RPMI8226 (cell line): Measurements from ENCODE around the gene YWHAH.

Source experiments
- DNase-seq: peaks from one replicate; pipeline ENCODE4 v3.0.0-alpha.2; 2015

YWHAH gene

GRCh38 chr22:31923747-31924146 lies 20.6 kb upstream of the YWHAH start:
- DNase-seq, result no peak

- no peak for DNase-seq
Measured at GRCh38 chr22:31925056-31925455, 19.3 kb upstream of the YWHAH start.

- no peak for DNase-seq
Measured at GRCh38 chr22:31926024-31926423, 18.3 kb upstream of the YWHAH start.

DNA sequence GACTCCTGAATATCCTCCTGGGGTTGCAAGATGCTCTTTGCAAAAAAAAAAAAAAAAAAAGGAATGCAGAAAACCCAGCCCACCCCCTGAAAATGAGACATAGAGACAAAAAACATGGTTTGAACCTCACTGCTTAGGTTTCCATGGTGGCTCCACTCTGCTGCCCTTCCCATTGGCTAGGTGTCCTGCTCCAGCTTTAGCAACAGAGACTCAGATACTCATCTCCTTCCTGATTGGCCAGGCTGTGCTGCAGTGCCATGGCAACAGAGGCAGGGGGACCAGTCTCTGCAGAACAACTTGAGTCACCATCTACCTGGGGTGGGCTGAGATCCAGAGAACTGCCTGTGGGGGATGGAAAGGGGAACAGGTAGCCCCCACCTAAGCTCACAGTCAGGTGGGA lies 17.4 kb upstream of the YWHAH start:
- DNase-seq, result no peak

- DNase-seq, result no peak
Measured at GRCh38 chr22:31927562-31927961, 16.8 kb upstream of the YWHAH start.

DNA sequence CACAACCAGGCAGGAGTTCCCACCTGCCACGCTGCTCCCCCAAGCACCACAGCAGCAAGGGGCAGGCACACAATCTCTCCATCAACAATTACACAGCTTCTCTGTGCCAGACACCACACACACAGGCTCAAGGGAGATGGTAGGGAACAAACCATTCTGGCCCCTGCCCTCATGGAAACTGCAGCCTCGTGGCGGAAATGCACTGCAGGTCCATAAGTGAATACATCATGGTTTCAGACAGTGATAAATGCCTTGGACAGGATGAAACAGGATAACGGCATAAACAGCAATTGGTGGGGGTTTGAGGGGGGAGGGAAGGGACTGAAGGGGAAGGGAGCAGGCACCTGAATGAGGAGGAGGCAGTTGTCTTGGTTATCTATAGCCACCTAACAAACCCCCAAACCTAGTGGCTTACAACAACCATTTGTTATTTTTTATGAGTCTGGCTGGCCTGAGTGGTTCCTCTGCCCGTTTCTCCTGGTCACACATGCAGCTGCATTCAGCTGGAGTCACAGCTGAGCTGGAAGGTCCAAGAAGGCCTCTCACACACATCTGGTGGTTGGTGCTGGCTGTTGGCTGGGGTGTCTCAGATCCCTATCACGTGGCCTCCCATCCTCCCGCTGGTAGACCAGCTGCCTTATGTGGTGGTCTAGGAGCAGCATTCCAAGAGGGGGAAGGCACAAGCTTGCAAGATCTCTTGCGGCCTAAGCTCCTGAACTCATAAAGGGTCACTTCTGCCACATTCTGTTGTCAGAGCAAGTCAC lies 15.0 kb upstream of the YWHAH start:
- no peak for DNase-seq

DNA sequence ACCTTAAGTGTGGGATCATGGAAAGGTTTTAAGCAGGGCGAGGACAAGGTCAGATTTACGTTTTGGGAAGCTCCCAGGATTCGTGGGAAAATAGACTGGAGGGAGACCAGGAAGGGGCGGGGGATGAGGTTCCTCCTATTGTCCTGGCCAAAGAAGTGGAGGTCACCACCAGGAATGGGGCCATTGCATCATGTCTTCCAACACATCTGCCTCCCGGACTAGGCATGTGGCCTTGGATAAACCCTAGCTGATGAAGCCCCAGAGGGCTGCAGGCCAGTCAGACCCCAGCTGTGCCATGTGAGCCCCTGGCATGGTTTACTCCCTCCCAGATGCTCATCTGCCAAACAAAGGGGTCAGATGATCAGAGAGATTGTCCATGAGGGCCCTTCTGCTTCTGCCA lies 11.5 kb upstream of the YWHAH start:
- no peak for DNase-seq

GRCh38 chr22:31933406-31933805 lies 10.9 kb upstream of the YWHAH start:
- no peak for DNase-seq

- no peak for DNase-seq
Measured at GRCh38 chr22:31933816-31934482, 10.4 kb upstream of the YWHAH start.

DNA sequence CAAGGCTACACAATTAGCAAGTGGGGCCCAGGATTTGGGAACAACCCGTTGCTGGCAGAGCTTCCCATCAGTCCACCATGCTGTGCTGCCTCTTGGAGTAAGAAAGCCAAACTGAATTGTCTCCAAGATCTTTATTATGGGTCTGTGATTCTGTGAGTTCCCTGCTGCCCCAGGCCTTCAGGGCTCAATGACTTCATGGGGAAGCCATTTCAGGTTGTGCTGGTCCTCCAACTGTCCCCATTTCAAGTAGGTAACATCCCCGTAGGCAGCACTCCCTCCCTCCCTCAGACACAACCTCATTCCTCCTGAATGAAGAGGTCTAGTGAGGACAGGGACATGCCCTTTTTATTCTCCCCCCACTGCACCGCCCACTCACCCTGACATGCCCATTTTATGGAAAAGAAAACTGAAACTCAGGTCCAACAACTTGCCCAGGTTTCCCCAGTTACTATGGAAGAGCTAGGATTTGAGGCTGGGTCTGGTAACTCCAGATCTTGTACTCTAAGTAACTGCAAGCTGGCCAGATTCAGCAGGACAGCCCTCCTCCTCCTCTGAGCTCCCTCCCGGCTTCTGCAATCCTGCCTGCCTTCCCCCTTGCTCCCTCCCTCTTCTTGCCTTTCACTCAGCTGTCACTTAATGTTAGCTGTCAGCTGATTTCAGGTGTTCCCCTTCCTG lies 8.2 kb upstream of the YWHAH start:
- DNase-seq, result no peak

GRCh38 chr22:31937341-31937740 lies 7.0 kb upstream of the YWHAH start:
- no peak for DNase-seq

DNA sequence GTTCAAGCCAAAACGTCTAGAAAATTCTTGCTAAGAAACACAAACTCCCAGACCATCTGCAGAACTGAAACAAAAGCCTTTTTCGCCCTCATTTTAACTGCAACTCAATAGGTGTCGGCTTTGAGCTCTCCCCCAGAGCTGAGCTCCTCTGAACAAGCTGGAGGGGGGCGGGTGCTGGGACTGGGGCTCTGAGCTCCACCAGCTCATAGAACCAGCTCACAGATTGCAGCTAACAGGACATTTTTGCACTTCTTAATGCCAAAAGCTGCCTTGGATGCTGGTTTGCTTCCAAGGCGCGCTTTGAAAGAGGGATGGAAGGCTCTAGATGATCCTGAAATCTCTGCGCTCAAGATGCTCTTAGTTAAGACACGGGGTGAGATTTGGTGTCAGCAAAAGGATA lies 6.0 kb upstream of the YWHAH start:
- DNase-seq, result no peak

GRCh38 chr22:31940506-31940905 lies 3.8 kb upstream of the YWHAH start:
- no peak for DNase-seq

DNA sequence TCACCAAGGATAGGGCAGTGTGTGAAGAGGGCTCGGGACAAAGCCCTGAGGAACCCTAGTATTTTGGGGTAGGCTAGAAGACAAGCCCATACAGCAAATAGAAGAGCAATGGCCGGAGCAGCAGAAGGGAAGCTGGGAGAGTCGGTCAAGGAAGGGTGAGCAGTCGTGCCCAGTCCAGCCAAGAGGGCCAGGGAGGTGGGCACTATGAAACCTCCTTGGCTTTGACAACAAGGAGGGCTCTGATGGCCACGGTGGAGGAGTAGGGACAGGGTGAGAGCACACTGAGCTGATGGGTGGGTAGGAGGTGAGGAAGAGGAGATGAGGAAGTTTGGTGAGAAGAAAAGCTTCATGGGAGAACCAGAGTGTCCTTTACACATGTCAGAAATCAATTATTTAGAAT lies 2.2 kb upstream of the YWHAH start:
- DNase-seq, result no peak

GRCh38 chr22:31943206-31943977 lies 943 bp upstream of the YWHAH start:
- DNase-seq, result no peak

DNA sequence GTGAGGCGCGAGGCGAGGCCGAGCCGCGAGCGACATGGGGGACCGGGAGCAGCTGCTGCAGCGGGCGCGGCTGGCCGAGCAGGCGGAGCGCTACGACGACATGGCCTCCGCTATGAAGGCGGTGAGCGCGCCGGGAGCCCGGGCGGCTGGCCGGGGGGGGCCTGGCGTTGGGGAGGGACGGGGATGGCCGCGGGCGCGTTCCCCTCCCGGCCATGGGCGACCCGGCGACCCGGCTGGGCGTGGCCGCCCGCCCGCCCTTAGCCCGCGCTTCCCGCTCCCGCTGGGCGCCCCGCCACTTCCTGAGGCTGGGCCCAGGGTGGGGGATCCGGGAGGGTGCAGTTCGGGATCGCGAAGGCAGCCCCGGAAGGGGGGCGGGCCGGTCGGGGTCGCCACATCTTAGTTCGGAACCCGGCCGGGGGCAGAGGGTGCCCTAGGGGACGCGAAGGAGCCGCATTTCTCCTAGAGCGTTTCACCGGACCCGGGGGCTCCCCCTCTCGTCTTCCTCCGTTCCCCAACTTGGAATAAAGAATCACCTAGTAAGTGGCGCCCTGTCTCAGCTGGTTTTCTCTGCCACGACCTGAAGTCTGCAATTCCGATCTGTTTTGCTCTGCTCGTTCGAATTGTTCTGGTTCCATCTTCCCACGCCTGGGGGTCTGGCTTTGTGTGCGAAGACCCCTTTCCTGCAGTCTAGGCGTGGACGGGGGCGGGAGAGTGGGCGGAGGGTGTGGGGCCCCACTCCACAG lies 536 bp downstream of the YWHAH start:
- DNase-seq, result peak; percentile 34

DNA sequence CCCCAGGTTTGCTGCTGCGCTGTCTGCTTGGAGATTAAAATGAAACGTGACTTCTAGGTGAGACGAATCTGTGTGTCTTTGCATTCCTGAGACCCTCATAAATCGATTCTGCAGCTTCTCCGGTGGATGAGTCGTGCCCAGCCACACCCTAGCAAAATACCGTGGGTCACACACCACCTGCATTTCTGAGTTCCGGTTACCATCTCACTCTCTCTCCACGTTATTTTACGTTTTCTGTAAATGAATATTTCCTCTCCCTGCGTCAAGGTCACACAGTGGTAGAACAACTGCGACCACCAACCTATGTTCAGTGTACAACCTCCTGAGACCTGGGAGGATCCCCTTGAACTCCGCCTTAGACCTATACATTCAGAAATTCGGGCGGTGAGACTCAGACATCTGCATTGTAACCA lies 1.1 kb downstream of the YWHAH start:
- DNase-seq, result no peak

- DNase-seq, result no peak
Measured at GRCh38 chr22:31945971-31946680, 1.8 kb downstream of the YWHAH start.

- DNase-seq, result peak; percentile 60
Measured at GRCh38 chr22:31947296-31947695, 3.0 kb downstream of the YWHAH start.

GRCh38 chr22:31948002-31948401 lies 3.7 kb downstream of the YWHAH start:
- no peak for DNase-seq

- DNase-seq, result no peak
Measured at GRCh38 chr22:31950226-31950625, 5.9 kb downstream of the YWHAH start.
